Measurements from ENCODE around the gene SEPTIN5. TPM values are rescaled to one million over a fixed set of nuclear protein-coding genes. Genes with fewer than 3 reads are reported as not detected.

The SEPTIN5 gene
- total and polyA plus RNA-seq, 9 of the 15 experiments (the other 6 are each of a cell fraction or from before 2014, with no cell fraction given): 0.03 to 195 (median 119) TPM

DNA sequence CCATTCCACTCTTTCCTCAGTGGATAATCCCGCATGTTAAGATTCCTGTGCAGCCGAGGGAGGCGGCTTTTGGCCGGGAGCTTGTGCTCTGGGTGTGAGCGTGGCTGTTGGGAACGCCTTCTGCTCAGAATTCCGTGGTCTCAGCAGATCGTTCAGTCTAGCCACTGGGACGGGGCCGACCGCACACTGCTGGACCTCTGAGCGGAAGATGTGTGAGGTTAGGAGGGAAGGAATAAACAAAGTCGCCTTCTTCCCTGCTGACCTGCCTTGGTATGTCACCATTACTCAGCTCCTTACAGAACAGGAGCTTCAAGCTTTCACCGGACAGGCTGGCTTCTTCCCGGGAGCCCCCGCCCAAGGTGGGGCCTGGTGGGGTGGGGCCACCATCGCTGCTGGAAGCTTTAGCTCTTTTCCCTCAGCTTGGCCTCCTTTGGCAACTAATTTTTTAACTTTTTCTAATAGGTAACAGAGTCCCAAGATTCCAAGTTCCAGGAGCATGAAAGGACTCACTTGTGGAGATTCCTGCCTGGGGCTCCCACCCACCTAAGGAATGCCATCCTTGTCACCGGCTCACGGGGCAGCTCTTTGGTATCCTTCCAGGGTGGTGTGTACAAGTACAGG is 22.5 kb upstream of the SEPTIN5 start (continued):
- TF ChIP-seq, protein P1, sequence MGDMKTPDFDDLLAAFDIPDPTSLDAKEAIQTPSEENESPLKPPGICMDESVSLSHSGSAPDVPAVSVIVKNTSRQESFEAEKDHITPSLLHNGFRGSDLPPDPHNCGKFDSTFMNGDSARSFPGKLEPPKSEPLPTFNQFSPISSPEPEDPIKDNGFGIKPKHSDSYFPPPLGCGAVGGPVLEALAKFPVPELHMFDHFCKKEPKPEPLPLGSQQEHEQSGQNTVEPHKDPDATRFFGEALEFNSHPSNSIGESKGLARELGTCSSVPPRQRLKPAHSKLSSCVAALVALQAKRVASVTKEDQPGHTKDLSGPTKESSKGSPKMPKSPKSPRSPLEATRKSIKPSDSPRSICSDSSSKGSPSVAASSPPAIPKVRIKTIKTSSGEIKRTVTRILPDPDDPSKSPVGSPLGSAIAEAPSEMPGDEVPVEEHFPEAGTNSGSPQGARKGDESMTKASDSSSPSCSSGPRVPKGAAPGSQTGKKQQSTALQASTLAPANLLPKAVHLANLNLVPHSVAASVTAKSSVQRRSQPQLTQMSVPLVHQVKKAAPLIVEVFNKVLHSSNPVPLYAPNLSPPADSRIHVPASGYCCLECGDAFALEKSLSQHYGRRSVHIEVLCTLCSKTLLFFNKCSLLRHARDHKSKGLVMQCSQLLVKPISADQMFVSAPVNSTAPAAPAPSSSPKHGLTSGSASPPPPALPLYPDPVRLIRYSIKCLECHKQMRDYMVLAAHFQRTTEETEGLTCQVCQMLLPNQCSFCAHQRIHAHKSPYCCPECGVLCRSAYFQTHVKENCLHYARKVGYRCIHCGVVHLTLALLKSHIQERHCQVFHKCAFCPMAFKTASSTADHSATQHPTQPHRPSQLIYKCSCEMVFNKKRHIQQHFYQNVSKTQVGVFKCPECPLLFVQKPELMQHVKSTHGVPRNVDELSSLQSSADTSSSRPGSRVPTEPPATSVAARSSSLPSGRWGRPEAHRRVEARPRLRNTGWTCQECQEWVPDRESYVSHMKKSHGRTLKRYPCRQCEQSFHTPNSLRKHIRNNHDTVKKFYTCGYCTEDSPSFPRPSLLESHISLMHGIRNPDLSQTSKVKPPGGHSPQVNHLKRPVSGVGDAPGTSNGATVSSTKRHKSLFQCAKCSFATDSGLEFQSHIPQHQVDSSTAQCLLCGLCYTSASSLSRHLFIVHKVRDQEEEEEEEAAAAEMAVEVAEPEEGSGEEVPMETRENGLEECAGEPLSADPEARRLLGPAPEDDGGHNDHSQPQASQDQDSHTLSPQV (IDR thresholded peaks at IDR 0.05): no peak
- TF ChIP-seq, protein P2, sequence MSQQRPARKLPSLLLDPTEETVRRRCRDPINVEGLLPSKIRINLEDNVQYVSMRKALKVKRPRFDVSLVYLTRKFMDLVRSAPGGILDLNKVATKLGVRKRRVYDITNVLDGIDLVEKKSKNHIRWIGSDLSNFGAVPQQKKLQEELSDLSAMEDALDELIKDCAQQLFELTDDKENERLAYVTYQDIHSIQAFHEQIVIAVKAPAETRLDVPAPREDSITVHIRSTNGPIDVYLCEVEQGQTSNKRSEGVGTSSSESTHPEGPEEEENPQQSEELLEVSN (IDR thresholded peaks at IDR 0.05; ENCODE audit: borderline replicate concordance in 1 of 2, extremely low read depth in 1 of 2, insufficient read depth in 1 of 2, insufficient read length in 1 of 2, low read depth in 1 of 2, low read length in 1 of 2, poor library complexity in 1 of 2, severe bottlenecking in 1 of 2): peak; percentile 44 to 52
- TF ChIP-seq MTF1 (CRISPR knock-in tag; IDR thresholded peaks at IDR 0.05; ENCODE audit: borderline replicate concordance) (no peak), ESRRB (CRISPR knock-in tag; IDR thresholded peaks at IDR 0.05; ENCODE audit: borderline replicate concordance) (no peak), NRF1 (conservative IDR thresholded peaks at IDR 0.05 in 1 of 2, IDR thresholded peaks at IDR 0.05 in 1 of 2) (peak; percentile 42 to 59; a peak in 3 of 4 replicates), TBP (optimal IDR thresholded peaks at IDR 0.05; ENCODE audit: low read depth, low read length) (peak; percentile 83), ZNF764 (CRISPR knock-in tag; IDR thresholded peaks at IDR 0.05; ENCODE audit: low read depth) (no peak; the same call in 1 of the 2 replicates), ZNF316 (IDR thresholded peaks at IDR 0.05) (peak; percentile 92), RBBP5 (IDR thresholded peaks at IDR 0.05; ENCODE audit: borderline replicate concordance, insufficient read depth, low read length, poor library complexity, severe bottlenecking) (peak; percentile 55), SETDB1 (IDR thresholded peaks at IDR 0.05; ENCODE audit: low read length) (peak; percentile 82), RBFOX2 (IDR thresholded peaks at IDR 0.05; ENCODE audit: low read depth, low read length) (peak; percentile 69), ZBTB17 (CRISPR knock-in tag; IDR thresholded peaks at IDR 0.05) (peak; percentile 48; the same call in 1 of the 2 replicates), ZC3H11A (IDR thresholded peaks at IDR 0.05; ENCODE audit: low read depth, low read length) (0 out of 2 replicates have a peak, but pooled peaks have one; percentile 16), ZNF551 (CRISPR knock-in tag; IDR thresholded peaks at IDR 0.05) (no peak)
- TF ChIP-seq, protein P3, sequence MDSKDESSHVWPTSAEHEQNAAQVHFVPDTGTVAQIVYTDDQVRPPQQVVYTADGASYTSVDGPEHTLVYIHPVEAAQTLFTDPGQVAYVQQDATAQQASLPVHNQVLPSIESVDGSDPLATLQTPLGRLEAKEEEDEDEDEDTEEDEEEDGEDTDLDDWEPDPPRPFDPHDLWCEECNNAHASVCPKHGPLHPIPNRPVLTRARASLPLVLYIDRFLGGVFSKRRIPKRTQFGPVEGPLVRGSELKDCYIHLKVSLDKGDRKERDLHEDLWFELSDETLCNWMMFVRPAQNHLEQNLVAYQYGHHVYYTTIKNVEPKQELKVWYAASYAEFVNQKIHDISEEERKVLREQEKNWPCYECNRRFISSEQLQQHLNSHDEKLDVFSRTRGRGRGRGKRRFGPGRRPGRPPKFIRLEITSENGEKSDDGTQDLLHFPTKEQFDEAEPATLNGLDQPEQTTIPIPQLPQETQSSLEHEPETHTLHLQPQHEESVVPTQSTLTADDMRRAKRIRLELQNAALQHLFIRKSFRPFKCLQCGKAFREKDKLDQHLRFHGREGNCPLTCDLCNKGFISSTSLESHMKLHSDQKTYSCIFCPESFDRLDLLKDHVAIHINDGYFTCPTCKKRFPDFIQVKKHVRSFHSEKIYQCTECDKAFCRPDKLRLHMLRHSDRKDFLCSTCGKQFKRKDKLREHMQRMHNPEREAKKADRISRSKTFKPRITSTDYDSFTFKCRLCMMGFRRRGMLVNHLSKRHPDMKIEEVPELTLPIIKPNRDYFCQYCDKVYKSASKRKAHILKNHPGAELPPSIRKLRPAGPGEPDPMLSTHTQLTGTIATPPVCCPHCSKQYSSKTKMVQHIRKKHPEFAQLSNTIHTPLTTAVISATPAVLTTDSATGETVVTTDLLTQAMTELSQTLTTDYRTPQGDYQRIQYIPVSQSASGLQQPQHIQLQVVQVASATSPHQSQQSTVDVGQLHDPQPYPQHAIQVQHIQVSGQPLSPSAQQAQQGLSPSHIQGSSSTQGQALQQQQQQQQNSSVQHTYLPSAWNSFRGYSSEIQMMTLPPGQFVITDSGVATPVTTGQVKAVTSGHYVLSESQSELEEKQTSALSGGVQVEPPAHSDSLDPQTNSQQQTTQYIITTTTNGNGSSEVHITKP (IDR thresholded peaks at IDR 0.05; ENCODE audit: partially characterized antibody): peak; percentile 88
- TF ChIP-seq, protein P4, sequence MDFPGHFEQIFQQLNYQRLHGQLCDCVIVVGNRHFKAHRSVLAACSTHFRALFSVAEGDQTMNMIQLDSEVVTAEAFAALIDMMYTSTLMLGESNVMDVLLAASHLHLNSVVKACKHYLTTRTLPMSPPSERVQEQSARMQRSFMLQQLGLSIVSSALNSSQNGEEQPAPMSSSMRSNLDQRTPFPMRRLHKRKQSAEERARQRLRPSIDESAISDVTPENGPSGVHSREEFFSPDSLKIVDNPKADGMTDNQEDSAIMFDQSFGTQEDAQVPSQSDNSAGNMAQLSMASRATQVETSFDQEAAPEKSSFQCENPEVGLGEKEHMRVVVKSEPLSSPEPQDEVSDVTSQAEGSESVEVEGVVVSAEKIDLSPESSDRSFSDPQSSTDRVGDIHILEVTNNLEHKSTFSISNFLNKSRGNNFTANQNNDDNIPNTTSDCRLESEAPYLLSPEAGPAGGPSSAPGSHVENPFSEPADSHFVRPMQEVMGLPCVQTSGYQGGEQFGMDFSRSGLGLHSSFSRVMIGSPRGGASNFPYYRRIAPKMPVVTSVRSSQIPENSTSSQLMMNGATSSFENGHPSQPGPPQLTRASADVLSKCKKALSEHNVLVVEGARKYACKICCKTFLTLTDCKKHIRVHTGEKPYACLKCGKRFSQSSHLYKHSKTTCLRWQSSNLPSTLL (IDR thresholded peaks at IDR 0.05): no peak
